ENCODE data around the gene HDAC2.

The HDAC2 gene

GRCh38 chr6:113888956-113889630, 81.9 kb downstream of the HDAC2 start:
- no peak overlapping the region for H2AFZ ChIP-seq (ENCODE audit: low read length)
- no peak for TF ChIP-seq EZH2phosphoT487 (IDR thresholded peaks at IDR 0.05; ENCODE audit: borderline replicate concordance)
- TF ChIP-seq, protein P1, sequence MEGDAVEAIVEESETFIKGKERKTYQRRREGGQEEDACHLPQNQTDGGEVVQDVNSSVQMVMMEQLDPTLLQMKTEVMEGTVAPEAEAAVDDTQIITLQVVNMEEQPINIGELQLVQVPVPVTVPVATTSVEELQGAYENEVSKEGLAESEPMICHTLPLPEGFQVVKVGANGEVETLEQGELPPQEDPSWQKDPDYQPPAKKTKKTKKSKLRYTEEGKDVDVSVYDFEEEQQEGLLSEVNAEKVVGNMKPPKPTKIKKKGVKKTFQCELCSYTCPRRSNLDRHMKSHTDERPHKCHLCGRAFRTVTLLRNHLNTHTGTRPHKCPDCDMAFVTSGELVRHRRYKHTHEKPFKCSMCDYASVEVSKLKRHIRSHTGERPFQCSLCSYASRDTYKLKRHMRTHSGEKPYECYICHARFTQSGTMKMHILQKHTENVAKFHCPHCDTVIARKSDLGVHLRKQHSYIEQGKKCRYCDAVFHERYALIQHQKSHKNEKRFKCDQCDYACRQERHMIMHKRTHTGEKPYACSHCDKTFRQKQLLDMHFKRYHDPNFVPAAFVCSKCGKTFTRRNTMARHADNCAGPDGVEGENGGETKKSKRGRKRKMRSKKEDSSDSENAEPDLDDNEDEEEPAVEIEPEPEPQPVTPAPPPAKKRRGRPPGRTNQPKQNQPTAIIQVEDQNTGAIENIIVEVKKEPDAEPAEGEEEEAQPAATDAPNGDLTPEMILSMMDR (conservative IDR thresholded peaks at IDR 0.05; ENCODE audit: low read length): no peak
- no peak overlapping the region for H3K9ac ChIP-seq (ENCODE audit: low read depth, low read length, poor library complexity, severe bottlenecking)
- no peaks in the 10 kb centered on the region for H3K79me2 ChIP-seq (ENCODE audit: insufficient read depth, low read length)
- H3K9me3 ChIP-seq (ENCODE audit: insufficient read depth, low read depth, low read length): peaks cover 11% of the 10 kb centered on the region; the same call in 1 of the 2 replicates
- H4K20me1 ChIP-seq (ENCODE audit: insufficient read depth, low read length, poor library complexity, severe bottlenecking): no peaks in the 10 kb centered on the region
- H3K9me2 ChIP-seq (replicated peaks; ENCODE audit: low read depth, low read length): no peaks in the 10 kb centered on the region
- no peaks in the 10 kb centered on the region for H3K27me3 ChIP-seq (ENCODE audit: insufficient read depth, low read length, poor library complexity, severe bottlenecking)
- no peaks in the 10 kb centered on the region for H3K36me3 ChIP-seq (ENCODE audit: insufficient read depth, low read length)
- H3K4me3 ChIP-seq (ENCODE audit: low read length, poor library complexity, severe bottlenecking): no peak overlapping the region
- no peak overlapping the region for H3K4me2 ChIP-seq (ENCODE audit: low read depth, low read length, poor library complexity, severe bottlenecking)
- H3K4me1 ChIP-seq (ENCODE audit: insufficient read depth, low read length, poor library complexity, severe bottlenecking): no peaks in the 10 kb centered on the region
- no peaks in the 10 kb centered on the region for H3F3A ChIP-seq (ENCODE audit: low read depth)

DNA sequence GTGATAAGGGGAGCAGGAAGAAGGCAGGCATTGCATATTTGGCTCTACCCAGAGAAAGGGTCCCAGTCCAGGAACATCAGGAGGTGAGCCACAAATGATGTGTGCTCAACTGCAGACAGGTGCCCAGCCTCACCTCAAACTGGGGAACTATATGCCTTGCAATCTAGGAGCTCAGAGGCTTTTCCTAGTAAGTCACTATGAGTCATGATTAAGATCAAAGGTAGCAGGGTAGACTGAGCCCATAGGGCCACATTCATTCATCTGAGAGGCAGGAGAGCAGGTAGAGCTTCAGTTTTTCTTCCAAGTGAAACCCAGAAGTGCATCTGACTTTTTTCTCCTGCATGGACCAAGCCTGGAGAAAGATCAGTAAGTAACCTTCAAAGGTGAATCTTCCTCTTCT, 82.5 kb downstream of the HDAC2 start:
- Histone ChIP-seq H3K9me3 (ENCODE audit: insufficient read depth, low read depth, low read length) (peaks cover 11% of the 10 kb centered on the region; the same call in 1 of the 2 replicates), H3K4me1 (ENCODE audit: insufficient read depth, low read length, poor library complexity, severe bottlenecking) (no peaks in the 10 kb centered on the region), H3F3A (ENCODE audit: low read depth) (no peaks in the 10 kb centered on the region), H3K9ac (ENCODE audit: low read depth, low read length, poor library complexity, severe bottlenecking) (no peak overlapping the region), H3K9me2 (replicated peaks; ENCODE audit: low read depth, low read length) (no peaks in the 10 kb centered on the region), H2AFZ (ENCODE audit: low read length) (no peak overlapping the region), H3K79me2 (ENCODE audit: insufficient read depth, low read length) (no peaks in the 10 kb centered on the region), H3K4me2 (ENCODE audit: low read depth, low read length, poor library complexity, severe bottlenecking) (no peak overlapping the region), H3K36me3 (ENCODE audit: insufficient read depth, low read length) (no peaks in the 10 kb centered on the region), H3K27me3 (ENCODE audit: insufficient read depth, low read length, poor library complexity, severe bottlenecking) (no peaks in the 10 kb centered on the region), H4K20me1 (ENCODE audit: insufficient read depth, low read length, poor library complexity, severe bottlenecking) (no peaks in the 10 kb centered on the region), H3K4me3 (ENCODE audit: low read length, poor library complexity, severe bottlenecking) (no peak overlapping the region)
- TF ChIP-seq EZH2phosphoT487 (IDR thresholded peaks at IDR 0.05; ENCODE audit: borderline replicate concordance): no peak
- TF ChIP-seq, protein P1 (conservative IDR thresholded peaks at IDR 0.05; ENCODE audit: low read length): no peak

DNA sequence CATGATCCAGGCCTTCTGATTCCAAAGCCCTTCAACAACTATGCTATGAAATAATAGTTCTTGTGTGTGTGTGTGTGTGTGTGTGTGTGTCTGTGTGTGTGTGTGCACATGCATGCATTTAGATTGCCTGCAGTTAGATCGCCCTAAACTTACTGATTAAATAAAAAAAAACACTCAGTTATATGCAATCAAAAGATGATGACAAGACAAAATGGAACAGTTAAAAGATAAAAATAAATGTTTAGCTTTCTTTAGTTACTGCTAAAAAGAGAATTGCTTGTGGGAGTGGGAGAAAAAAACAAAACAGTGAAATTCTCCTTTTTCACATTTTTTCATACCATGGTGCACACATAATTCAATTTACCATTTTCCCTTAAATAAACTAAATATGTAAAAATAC, 84.4 kb downstream of the HDAC2 start:
- Histone ChIP-seq H3K4me3 (ENCODE audit: low read length, poor library complexity, severe bottlenecking) (no peak overlapping the region), H3K9me3 (ENCODE audit: insufficient read depth, low read depth, low read length) (peaks cover 3% of the 10 kb centered on the region; the same call in 1 of the 2 replicates)
- TF ChIP-seq, protein P1 (conservative IDR thresholded peaks at IDR 0.05; ENCODE audit: low read length): no peak
- TF ChIP-seq EZH2phosphoT487 (IDR thresholded peaks at IDR 0.05; ENCODE audit: borderline replicate concordance): no peak

More for the DNA sequence above, 84.4 kb downstream of the HDAC2 start:
- Histone ChIP-seq H3F3A (ENCODE audit: low read depth) (no peaks in the 10 kb centered on the region), H2AFZ (ENCODE audit: low read length) (no peak overlapping the region), H3K79me2 (ENCODE audit: insufficient read depth, low read length) (no peaks in the 10 kb centered on the region), H3K27me3 (ENCODE audit: insufficient read depth, low read length, poor library complexity, severe bottlenecking) (no peaks in the 10 kb centered on the region), H3K36me3 (ENCODE audit: insufficient read depth, low read length) (no peaks in the 10 kb centered on the region), H4K20me1 (ENCODE audit: insufficient read depth, low read length, poor library complexity, severe bottlenecking) (no peaks in the 10 kb centered on the region), H3K9ac (ENCODE audit: low read depth, low read length, poor library complexity, severe bottlenecking) (no peak overlapping the region), H3K4me1 (ENCODE audit: insufficient read depth, low read length, poor library complexity, severe bottlenecking) (peaks cover 17% of the 10 kb centered on the region), H3K9me2 (replicated peaks; ENCODE audit: low read depth, low read length) (no peaks in the 10 kb centered on the region), H3K4me2 (ENCODE audit: low read depth, low read length, poor library complexity, severe bottlenecking) (no peak overlapping the region)

Data from Loucy (cell line).